ENCODE data around the gene PROSER3.

Gene PROSER3

DNA sequence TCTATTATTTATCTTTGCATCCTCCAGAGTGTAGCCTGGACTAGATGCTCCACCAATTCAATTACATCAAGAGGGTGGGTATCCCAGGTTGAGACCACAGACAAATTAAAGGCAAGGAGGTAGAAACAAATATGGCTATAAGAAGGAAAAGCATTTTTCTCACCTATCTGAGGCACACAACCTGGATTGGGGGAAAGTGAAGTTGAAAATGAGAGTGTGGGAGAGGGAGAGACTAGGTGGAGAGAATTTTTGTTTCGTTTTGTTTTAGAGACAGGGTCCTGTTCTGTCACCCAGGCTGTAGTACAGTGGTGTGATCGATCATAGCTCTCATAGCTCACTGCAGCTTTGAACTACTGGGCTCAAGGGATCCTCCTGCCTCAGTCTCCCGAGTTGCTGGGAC, 60.5 kb downstream of the PROSER3 start:
- no peak for TF ChIP-seq TCF12 (IDR thresholded peaks at IDR 0.05; ENCODE audit: low read depth)
- TF ChIP-seq NFIC (IDR thresholded peaks at IDR 0.05): no peak
- no peak for TF ChIP-seq YY1 (IDR thresholded peaks at IDR 0.05; ENCODE audit: low read depth)
- TF ChIP-seq CREB1 (IDR thresholded peaks at IDR 0.05; ENCODE audit: low read depth): no peak
- TF ChIP-seq, protein P1, sequence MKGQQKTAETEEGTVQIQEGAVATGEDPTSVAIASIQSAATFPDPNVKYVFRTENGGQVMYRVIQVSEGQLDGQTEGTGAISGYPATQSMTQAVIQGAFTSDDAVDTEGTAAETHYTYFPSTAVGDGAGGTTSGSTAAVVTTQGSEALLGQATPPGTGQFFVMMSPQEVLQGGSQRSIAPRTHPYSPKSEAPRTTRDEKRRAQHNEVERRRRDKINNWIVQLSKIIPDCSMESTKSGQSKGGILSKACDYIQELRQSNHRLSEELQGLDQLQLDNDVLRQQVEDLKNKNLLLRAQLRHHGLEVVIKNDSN (IDR thresholded peaks at IDR 0.05): no peak
- no peak for TF ChIP-seq TEAD4 (IDR thresholded peaks at IDR 0.05)
- TF ChIP-seq MAX (IDR thresholded peaks at IDR 0.05): no peak
- TF ChIP-seq EGR1 (IDR thresholded peaks at IDR 0.05): no peak
- TF ChIP-seq FOXM1 (IDR thresholded peaks at IDR 0.05; ENCODE audit: borderline replicate concordance, low read depth): no peak
- TF ChIP-seq RAD21 (IDR thresholded peaks at IDR 0.05; ENCODE audit: low read depth): no peak
- TF ChIP-seq ZBTB7A (IDR thresholded peaks at IDR 0.05; ENCODE audit: low read depth): no peak
- no peak for TF ChIP-seq TAF1 (IDR thresholded peaks at IDR 0.05; ENCODE audit: low read depth)
- TF ChIP-seq, protein P2, sequence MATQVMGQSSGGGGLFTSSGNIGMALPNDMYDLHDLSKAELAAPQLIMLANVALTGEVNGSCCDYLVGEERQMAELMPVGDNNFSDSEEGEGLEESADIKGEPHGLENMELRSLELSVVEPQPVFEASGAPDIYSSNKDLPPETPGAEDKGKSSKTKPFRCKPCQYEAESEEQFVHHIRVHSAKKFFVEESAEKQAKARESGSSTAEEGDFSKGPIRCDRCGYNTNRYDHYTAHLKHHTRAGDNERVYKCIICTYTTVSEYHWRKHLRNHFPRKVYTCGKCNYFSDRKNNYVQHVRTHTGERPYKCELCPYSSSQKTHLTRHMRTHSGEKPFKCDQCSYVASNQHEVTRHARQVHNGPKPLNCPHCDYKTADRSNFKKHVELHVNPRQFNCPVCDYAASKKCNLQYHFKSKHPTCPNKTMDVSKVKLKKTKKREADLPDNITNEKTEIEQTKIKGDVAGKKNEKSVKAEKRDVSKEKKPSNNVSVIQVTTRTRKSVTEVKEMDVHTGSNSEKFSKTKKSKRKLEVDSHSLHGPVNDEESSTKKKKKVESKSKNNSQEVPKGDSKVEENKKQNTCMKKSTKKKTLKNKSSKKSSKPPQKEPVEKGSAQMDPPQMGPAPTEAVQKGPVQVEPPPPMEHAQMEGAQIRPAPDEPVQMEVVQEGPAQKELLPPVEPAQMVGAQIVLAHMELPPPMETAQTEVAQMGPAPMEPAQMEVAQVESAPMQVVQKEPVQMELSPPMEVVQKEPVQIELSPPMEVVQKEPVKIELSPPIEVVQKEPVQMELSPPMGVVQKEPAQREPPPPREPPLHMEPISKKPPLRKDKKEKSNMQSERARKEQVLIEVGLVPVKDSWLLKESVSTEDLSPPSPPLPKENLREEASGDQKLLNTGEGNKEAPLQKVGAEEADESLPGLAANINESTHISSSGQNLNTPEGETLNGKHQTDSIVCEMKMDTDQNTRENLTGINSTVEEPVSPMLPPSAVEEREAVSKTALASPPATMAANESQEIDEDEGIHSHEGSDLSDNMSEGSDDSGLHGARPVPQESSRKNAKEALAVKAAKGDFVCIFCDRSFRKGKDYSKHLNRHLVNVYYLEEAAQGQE (IDR thresholded peaks at IDR 0.05; ENCODE audit: low read depth): no peak
- no peak for TF ChIP-seq EP300 (IDR thresholded peaks at IDR 0.05; ENCODE audit: borderline replicate concordance)
- TF ChIP-seq CEBPB (IDR thresholded peaks at IDR 0.05): no peak

All from Ishikawa (cell line).